ENCODE measurements around the gene CRACR2B. TPM values are rescaled to one million over a fixed set of nuclear protein-coding genes. Genes with fewer than 3 reads are reported as not detected.

Gene CRACR2B
- total RNA-seq, 3 donors from 2014 or later, result 14.7 to 152 (median 86.2) TPM

GRCh38 chr11:863023-863909 is 35.5 kb downstream of the CRACR2B start:
- TF ChIP-seq POLR2AphosphoS5 (IDR thresholded peaks at IDR 0.05) (no peak), CTCF (IDR thresholded peaks at IDR 0.05) (no peak), POLR2A (IDR thresholded peaks at IDR 0.05) (no peak)
- DNase-seq (ENCODE audit: low spot score in 2 of 2), result no peak
- peaks cover 0 to 4% of the 10 kb centered on the region in 2 donors for H3K4me1 ChIP-seq
- H3K27ac ChIP-seq, result no peak overlapping the region
- H3K4me3 ChIP-seq, result no peak overlapping the region
- H3K27me3 ChIP-seq, result no peaks in the 10 kb centered on the region
- intact Hi-C loops (cut with DNase I; ENCODE audit: low total_unique reads), result loop anchor here (10.0 kb wide), 1 partner anchor 122 kb away; no protein-coding TSS in a partner anchor
- no peaks in the 10 kb centered on the region for H3K36me3 ChIP-seq
- H3K9me3 ChIP-seq, result no peaks in the 10 kb centered on the region

GRCh38 chr11:863910-864827 is 36.5 kb downstream of the CRACR2B start:
- Histone ChIP-seq H3K36me3 (no peaks in the 10 kb centered on the region), H3K27ac (no peak overlapping the region)
- TF ChIP-seq POLR2A (IDR thresholded peaks at IDR 0.05) (no peak), POLR2AphosphoS5 (IDR thresholded peaks at IDR 0.05) (no peak), CTCF (IDR thresholded peaks at IDR 0.05) (no peak)

DNA sequence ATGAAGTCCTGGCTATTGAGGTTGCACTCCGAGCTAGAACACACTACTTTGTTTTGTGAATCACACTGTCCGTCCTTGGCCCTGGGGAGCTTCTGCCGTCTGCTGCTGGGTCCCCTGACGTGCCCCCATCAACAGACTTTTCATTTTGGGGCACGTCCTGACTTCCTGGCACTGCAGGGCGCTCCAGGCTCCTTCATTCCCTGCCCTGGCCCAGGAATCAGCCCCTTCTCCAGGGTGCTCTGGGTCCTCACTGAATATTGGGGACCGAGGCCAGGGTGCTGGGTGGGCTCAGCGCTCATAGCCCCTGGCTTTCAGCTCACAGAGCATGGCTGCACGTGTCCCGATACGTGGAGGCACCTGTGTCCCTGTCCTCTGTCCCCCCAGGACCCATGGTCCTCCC is 37.2 kb downstream of the CRACR2B start:
- TF ChIP-seq POLR2AphosphoS5 (IDR thresholded peaks at IDR 0.05), result no peak
- TF ChIP-seq POLR2A (IDR thresholded peaks at IDR 0.05), result no peak
- no peak for TF ChIP-seq CTCF (IDR thresholded peaks at IDR 0.05)
- Histone ChIP-seq H3K27me3 (no peaks in the 10 kb centered on the region), H3K4me3 (no peak overlapping the region), H3K4me1 (peaks cover 0 to 2% of the 10 kb centered on the region in 2 donors), H3K27ac (no peak overlapping the region), H3K9me3 (no peaks in the 10 kb centered on the region), H3K36me3 (no peaks in the 10 kb centered on the region)
- no peak for DNase-seq (ENCODE audit: low spot score in 2 of 2)
- intact Hi-C loops (cut with DNase I; ENCODE audit: low total_unique reads), result loop anchor here (10.0 kb wide), 1 partner anchor 120 kb away; no protein-coding TSS in a partner anchor

More at GRCh38 chr11:863910-864827, 36.5 kb downstream of the CRACR2B start:
- H3K9me3 ChIP-seq, result no peaks in the 10 kb centered on the region
- H3K27me3 ChIP-seq, result no peaks in the 10 kb centered on the region
- H3K4me3 ChIP-seq, result no peak overlapping the region
- intact Hi-C loops (cut with DNase I; ENCODE audit: low total_unique reads), result loop anchor here (10.0 kb wide), 1 partner anchor 121 kb away; no protein-coding TSS in a partner anchor
- peaks cover 0 to 4% of the 10 kb centered on the region in 2 donors for H3K4me1 ChIP-seq
- DNase-seq (ENCODE audit: low spot score in 2 of 2), result no peak

DNA sequence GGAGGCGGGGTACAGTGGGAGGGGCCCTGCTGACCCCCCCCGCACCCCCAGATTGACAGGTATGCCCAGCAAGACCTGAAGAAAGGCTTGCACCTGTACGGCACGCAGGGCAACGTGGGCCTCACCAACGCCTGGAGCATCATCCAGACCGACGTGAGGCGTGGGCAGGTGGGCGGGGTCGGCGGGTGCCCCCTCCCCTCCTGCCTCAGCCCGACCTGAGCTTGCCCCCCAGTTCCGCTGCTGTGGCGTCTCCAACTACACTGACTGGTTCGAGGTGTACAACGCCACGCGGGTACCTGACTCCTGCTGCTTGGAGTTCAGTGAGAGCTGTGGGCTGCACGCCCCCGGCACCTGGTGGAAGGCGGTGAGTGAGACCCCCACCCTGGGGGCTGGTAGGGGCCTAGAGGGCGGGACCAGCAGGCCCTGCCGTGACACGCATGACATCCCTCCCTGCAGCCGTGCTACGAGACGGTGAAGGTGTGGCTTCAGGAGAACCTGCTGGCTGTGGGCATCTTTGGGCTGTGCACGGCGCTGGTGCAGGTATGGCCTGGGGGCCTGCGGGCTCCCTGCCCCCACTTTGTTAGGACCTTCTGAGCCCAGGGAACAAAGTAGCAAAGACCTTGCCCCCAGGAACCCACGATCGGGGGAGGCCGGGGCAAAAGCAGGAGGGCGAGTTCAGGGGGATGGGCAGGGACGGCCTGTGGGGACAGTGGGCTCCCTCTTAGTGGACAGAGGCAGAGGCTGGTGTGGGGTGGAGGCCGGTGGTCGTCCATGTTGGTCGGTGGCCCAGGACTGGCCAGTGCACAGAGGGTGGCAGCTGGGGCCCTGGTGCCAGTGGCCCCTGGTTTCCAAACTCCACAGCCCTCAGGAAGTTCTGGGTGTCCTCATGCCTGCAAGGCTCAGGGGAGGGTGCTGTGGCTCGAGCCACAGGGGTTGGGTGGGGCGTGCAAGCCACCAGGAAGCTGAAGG is 38.0 kb downstream of the CRACR2B start:
- no peaks in the 10 kb centered on the region for H3K9me3 ChIP-seq
- no peak for TF ChIP-seq POLR2AphosphoS5 (IDR thresholded peaks at IDR 0.05)
- no peak for TF ChIP-seq CTCF (IDR thresholded peaks at IDR 0.05)
- TF ChIP-seq POLR2A (IDR thresholded peaks at IDR 0.05), result no peak
- no peaks in the 10 kb centered on the region for H3K4me1 ChIP-seq
- no peak overlapping the region for H3K27ac ChIP-seq
- DNase-seq (ENCODE audit: low spot score in 2 of 2), result no peak
- no peaks in the 10 kb centered on the region for H3K27me3 ChIP-seq
- no peak overlapping the region for H3K4me3 ChIP-seq
- intact Hi-C loops (cut with DNase I; ENCODE audit: low total_unique reads), result loop anchor here (10.0 kb wide), 1 partner anchor 119 kb away; no protein-coding TSS in a partner anchor
- H3K36me3 ChIP-seq, result no peaks in the 10 kb centered on the region
